HG03025 (cell line): Measurements from ENCODE around the gene WDR88.
A peak's percentile ranks its signal among the peaks of the same experiment; 100 is the strongest.
"Not testable (repeated sequence)": the region's sequence is repeated elsewhere in the genome, so short reads cannot be mapped to it uniquely, and the experiment has no call there.

Experiments used
- ATAC-seq: cut with Tn5 transposase; IDR thresholded peaks from one replicate; pipeline ENCODE4 v1.9.1; 2021; ENCODE audit warnings: mild to moderate bottlenecking, moderate library complexity; ENCODE audit not compliant: unreplicated experiment, low FRiP score

WDR88 gene

GRCh38 chr19:33166037-33166436 is 34.1 kb downstream of the WDR88 start:
- not testable (repeated sequence) for ATAC-seq

GRCh38 chr19:33167438-33167837 is 35.5 kb downstream of the WDR88 start:
- no peak for ATAC-seq

- no peak for ATAC-seq
Observed at GRCh38 chr19:33168528-33168927, 36.6 kb downstream of the WDR88 start.

- ATAC-seq: no peak
Observed at GRCh38 chr19:33171222-33171795, 39.4 kb downstream of the WDR88 start.

- ATAC-seq: no peak
Observed at GRCh38 chr19:33171916-33172359, 40.0 kb downstream of the WDR88 start.

- ATAC-seq: no peak
Observed at GRCh38 chr19:33174186-33174585, 42.3 kb downstream of the WDR88 start.

GRCh38 chr19:33175156-33175782 is 43.4 kb downstream of the WDR88 start:
- no peak for ATAC-seq

GRCh38 chr19:33175886-33176669 is 44.2 kb downstream of the WDR88 start:
- ATAC-seq: no peak

- peak; percentile 74 for ATAC-seq
Observed at GRCh38 chr19:33176670-33177416, 44.9 kb downstream of the WDR88 start.

- ATAC-seq: peak; percentile 25
Observed at GRCh38 chr19:33177417-33177979, 45.6 kb downstream of the WDR88 start.

- no peak for ATAC-seq
Observed at GRCh38 chr19:33186431-33187182, 54.7 kb downstream of the WDR88 start.

- no peak for ATAC-seq
Observed at GRCh38 chr19:33187183-33187540, 55.2 kb downstream of the WDR88 start.

GRCh38 chr19:33189453-33189852 is 57.5 kb downstream of the WDR88 start:
- no peak for ATAC-seq

- ATAC-seq: not testable (repeated sequence)
Observed at GRCh38 chr19:33191092-33191491, 59.2 kb downstream of the WDR88 start.

- ATAC-seq: no peak
Observed at GRCh38 chr19:33191501-33191900, 59.6 kb downstream of the WDR88 start.

- ATAC-seq: no peak
Observed at GRCh38 chr19:33192010-33192409, 60.1 kb downstream of the WDR88 start.

- no peak for ATAC-seq
Observed at GRCh38 chr19:33193269-33193864, 61.5 kb downstream of the WDR88 start.

- ATAC-seq: no peak
Observed at GRCh38 chr19:33193865-33194362, 62.0 kb downstream of the WDR88 start, which contains the start of gene LRP3. TSS of gene LRP3 (plus strand) at chr19:33194330. CDS start at chr19:33194786, 456 bp downstream.

- ATAC-seq: no peak
Observed at GRCh38 chr19:33194532-33194885, 62.6 kb downstream of the WDR88 start.
